Measurements from ENCODE around the gene CCDC187.
A peak's percentile ranks its signal among the peaks of the same experiment; 100 is the strongest.

Gene CCDC187

GRCh38 chr9:136297016-136297691 is 6.7 kb downstream of the CCDC187 start:
- H3K4me3 ChIP-seq (ENCODE audit: low read depth, low read length), result no peak overlapping the region
- no peak for TF ChIP-seq CTCF (IDR thresholded peaks at IDR 0.05; ENCODE audit: insufficient read depth, low read depth, low read length, missing control alignments)
- peak; percentile 31 for DNase-seq (ENCODE audit: low read depth)

GRCh38 chr9:136296434-136297015 is 7.4 kb downstream of the CCDC187 start:
- no peak for TF ChIP-seq CTCF (IDR thresholded peaks at IDR 0.05; ENCODE audit: insufficient read depth, low read depth, low read length, missing control alignments)
- no peak for DNase-seq (ENCODE audit: low read depth)

GRCh38 chr9:136295542-136296433 is 8.1 kb downstream of the CCDC187 start:
- no peak overlapping the region for H3K4me3 ChIP-seq (ENCODE audit: low read depth, low read length)
- no peak for TF ChIP-seq CTCF (IDR thresholded peaks at IDR 0.05; ENCODE audit: insufficient read depth, low read depth, low read length, missing control alignments)
- no peak for DNase-seq (ENCODE audit: low read depth)

More at GRCh38 chr9:136296434-136297015, 7.4 kb downstream of the CCDC187 start:
- no peak overlapping the region for H3K4me3 ChIP-seq (ENCODE audit: low read depth, low read length)

- H3K4me3 ChIP-seq (ENCODE audit: low read depth, low read length), result no peak overlapping the region
- TF ChIP-seq CTCF (IDR thresholded peaks at IDR 0.05; ENCODE audit: insufficient read depth, low read depth, low read length, missing control alignments), result no peak
- no peak for DNase-seq (ENCODE audit: low read depth)
Observed at GRCh38 chr9:136295055-136295454, 8.8 kb downstream of the CCDC187 start.

GRCh38 chr9:136294437-136294836 is 9.5 kb downstream of the CCDC187 start:
- H3K4me3 ChIP-seq (ENCODE audit: low read depth, low read length), result no peak overlapping the region
- no peak for TF ChIP-seq CTCF (IDR thresholded peaks at IDR 0.05; ENCODE audit: insufficient read depth, low read depth, low read length, missing control alignments)
- no peak for DNase-seq (ENCODE audit: low read depth)

- no peak for TF ChIP-seq CTCF (IDR thresholded peaks at IDR 0.05; ENCODE audit: insufficient read depth, low read depth, low read length, missing control alignments)
- no peak for DNase-seq (ENCODE audit: low read depth)
Observed at GRCh38 chr9:136293476-136294077, 10.3 kb downstream of the CCDC187 start.

More at GRCh38 chr9:136293476-136294077, 10.3 kb downstream of the CCDC187 start:
- no peak overlapping the region for H3K4me3 ChIP-seq (ENCODE audit: low read depth, low read length)
